Astrocyte (in vitro differentiated cells and primary cell): ENCODE data around the gene CLDN34.

ENCODE experiments used
- EZH2 ChIP-seq: IDR thresholded peaks from 2 replicates; pipeline ENCODE4 v1.6.1; 2012; ENCODE audit warnings: mild to moderate bottlenecking, low read length, inconsistent platforms; ENCODE audit not compliant: insufficient read depth
- TF ChIP-seq, protein P1 (sequence below): IDR thresholded peaks from 2 replicates; pipeline ENCODE4 v1.5.1; 2011; ENCODE audit warnings: low read depth, mild to moderate bottlenecking, inconsistent platforms, low read length, moderate library complexity; ENCODE audit not compliant: insufficient read depth

DNA sequence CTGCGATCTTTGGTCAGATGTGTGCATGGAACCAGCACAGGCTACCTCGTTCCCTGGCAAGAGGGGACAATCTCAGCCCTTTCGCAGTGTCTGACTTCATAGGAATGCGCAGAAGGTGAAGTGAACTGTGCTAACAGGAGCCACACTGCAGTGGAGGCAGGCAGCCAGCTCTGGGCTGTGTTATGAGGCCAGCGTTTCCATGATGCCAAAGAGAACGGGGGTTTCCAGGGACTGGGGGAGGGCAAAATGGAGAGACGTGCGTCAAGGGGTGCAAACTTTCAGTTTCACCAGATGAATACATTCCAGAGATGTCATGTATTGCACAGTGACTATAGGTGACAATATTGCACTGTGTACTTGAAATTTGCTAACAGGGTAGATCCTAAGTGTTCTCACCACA, 30.4 kb downstream of the CLDN34 start:
- TF ChIP-seq, protein P1, sequence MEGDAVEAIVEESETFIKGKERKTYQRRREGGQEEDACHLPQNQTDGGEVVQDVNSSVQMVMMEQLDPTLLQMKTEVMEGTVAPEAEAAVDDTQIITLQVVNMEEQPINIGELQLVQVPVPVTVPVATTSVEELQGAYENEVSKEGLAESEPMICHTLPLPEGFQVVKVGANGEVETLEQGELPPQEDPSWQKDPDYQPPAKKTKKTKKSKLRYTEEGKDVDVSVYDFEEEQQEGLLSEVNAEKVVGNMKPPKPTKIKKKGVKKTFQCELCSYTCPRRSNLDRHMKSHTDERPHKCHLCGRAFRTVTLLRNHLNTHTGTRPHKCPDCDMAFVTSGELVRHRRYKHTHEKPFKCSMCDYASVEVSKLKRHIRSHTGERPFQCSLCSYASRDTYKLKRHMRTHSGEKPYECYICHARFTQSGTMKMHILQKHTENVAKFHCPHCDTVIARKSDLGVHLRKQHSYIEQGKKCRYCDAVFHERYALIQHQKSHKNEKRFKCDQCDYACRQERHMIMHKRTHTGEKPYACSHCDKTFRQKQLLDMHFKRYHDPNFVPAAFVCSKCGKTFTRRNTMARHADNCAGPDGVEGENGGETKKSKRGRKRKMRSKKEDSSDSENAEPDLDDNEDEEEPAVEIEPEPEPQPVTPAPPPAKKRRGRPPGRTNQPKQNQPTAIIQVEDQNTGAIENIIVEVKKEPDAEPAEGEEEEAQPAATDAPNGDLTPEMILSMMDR = no peak
- TF ChIP-seq EZH2 = no peak
